K562 (cell line): ENCODE results near the gene ZNF594. TPM values are rescaled to one million over a fixed set of nuclear protein-coding genes. Genes with fewer than 3 reads are reported as not detected.
"Not testable (repeated sequence)": the region's sequence is repeated elsewhere in the genome, so short reads cannot be mapped to it uniquely, and the experiment has no call there.

Experiments used
- ATAC-seq: fragments of 200-7000 bp; cut with Tn5 transposase; 3 replicates; pipeline ENCODE4 v1.9.1; 2020; ENCODE audit warnings: moderate library complexity
- BruUV-seq: library from RNA; stranded (reverse); fragments of 400-500 nt; replicated peaks from 2 replicates; lab custom pipeline; 2021; lab: Mats Ljungman, UMichigan
- CTCF ChIA-PET: fragments of 300-600 bp; formaldehyde crosslinking; extraction: SDS; loops from one replicate; lab custom pipeline; 2021; ENCODE audit warnings: low intra/inter-chr PET ratio; lab: Yijun Ruan, JAX
- POLR2A ChIA-PET: fragments of 300-600, 350-650 bp; sonication (Branson Sonifier 250); formaldehyde crosslinking; extraction: SDS; loops from one replicate; lab custom pipeline; 2021; ENCODE audit warnings: antibody characterized with exemption, inconsistent platforms; lab: Yijun Ruan, JAX
- DNase-seq, 4 experiments: peaks; one replicate each; pipeline versions ENCODE4 v3.0.0 to v3.0.0-alpha.2; 2011 to 2018; ENCODE audit warnings: low spot score in 3 of 4, mixed read lengths in 3 of 4; ENCODE audit errors: extremely low read depth in 1 of 4
- FAIRE-seq: peaks from 2 replicates; lab custom pipeline; 2011; peaks lifted over from hg19 to GRCh38; lab: Jason Lieb, UNC
- H2AFZ ChIP-seq: 2 replicates; pipeline ENCODE4 v1.6.0; 2011; ENCODE audit warnings: low read depth, low read length, control low read depth, inconsistent platforms
- H3K27ac ChIP-seq: fragments of 200-600 bp; 3 replicates; pipeline ENCODE4 v1.8.0; 2011; ENCODE audit warnings: low read depth, mild to moderate bottlenecking, control low read depth, inconsistent platforms, low read length, moderate library complexity, mixed read lengths; ENCODE audit errors: extremely low read depth
- H3K27me3 ChIP-seq, 2 experiments: fragments of 300-600 bp in 1 of 2; 2 replicates in 1 of 2; 3 replicates in 1 of 2; pipeline versions ENCODE4 v1.6.0 to v1.8.0; 2011; ENCODE audit warnings: inconsistent platforms in 2 of 2, low read length in 2 of 2, mild to moderate bottlenecking in 1 of 2, mixed read lengths in 1 of 2, moderate library complexity in 1 of 2; ENCODE audit not compliant: control insufficient read depth in 2 of 2, insufficient read depth in 2 of 2
- H3K36me3 ChIP-seq: fragments of 300-600 bp; 3 replicates; pipeline ENCODE4 v1.8.0; 2011; ENCODE audit warnings: mild to moderate bottlenecking, low read length, inconsistent platforms; ENCODE audit not compliant: control insufficient read depth, insufficient read depth
- H3K4me1 ChIP-seq, 2 experiments: fragments of 200-600 bp in 1 of 2; replicated peaks in 1 of 2; 2 replicates in 1 of 2; 3 replicates in 1 of 2; pipeline versions ENCODE4 v1.5.1 to v1.8.0; 2011; ENCODE audit warnings: inconsistent platforms in 2 of 2, low read length in 2 of 2, mild to moderate bottlenecking in 1 of 2, mixed read lengths in 1 of 2, moderate library complexity in 1 of 2; ENCODE audit not compliant: control insufficient read depth in 2 of 2, insufficient read depth in 2 of 2
- H3K4me2 ChIP-seq: 2 replicates; pipeline ENCODE4 v1.6.1; 2011; ENCODE audit warnings: low read length, control low read depth, inconsistent platforms, mixed read lengths; ENCODE audit not compliant: insufficient read depth
- H3K4me3 ChIP-seq: fragments of 200-600 bp; sonication (generic), shearing (Covaris generic); 2 replicates; pipeline ENCODE4 v1.5.1; 2016; ENCODE audit warnings: control low read depth, inconsistent platforms
- H3K79me2 ChIP-seq: fragments of 200-600 bp; 3 replicates; pipeline ENCODE4 v1.8.0; 2011; ENCODE audit warnings: low read length, inconsistent platforms; ENCODE audit not compliant: control insufficient read depth, insufficient read depth
- H3K9ac ChIP-seq, 2 experiments: 2 replicates each; pipeline versions ENCODE4 v1.6.0 to v1.6.1; 2011; ENCODE audit warnings: low read depth in 2 of 2, low read length in 2 of 2, control low read depth in 1 of 2, inconsistent platforms in 1 of 2, mild to moderate bottlenecking in 1 of 2, mixed read lengths in 1 of 2; ENCODE audit not compliant: insufficient read depth in 1 of 2
- H3K9me1 ChIP-seq: one replicate; pipeline ENCODE4 v1.6.0; 2011; ENCODE audit warnings: inconsistent platforms, mild to moderate bottlenecking, low read length, moderate library complexity; ENCODE audit not compliant: control insufficient read depth, insufficient read depth
- H3K9me3 ChIP-seq: replicated peaks from 2 replicates; pipeline ENCODE4 v1.5.1; 2011; ENCODE audit warnings: low read depth, low read length, inconsistent platforms; ENCODE audit not compliant: control insufficient read depth, insufficient read depth
- H4K20me1 ChIP-seq: replicated peaks from 2 replicates; pipeline ENCODE4 v1.6.1; 2011; ENCODE audit warnings: low read length, inconsistent platforms, mixed read lengths; ENCODE audit not compliant: control insufficient read depth, insufficient read depth
- NRF1 ChIP-seq, 2 experiments: fragments of 450-650 bp; IDR thresholded peaks in 1 of 2; conservative IDR thresholded peaks in 1 of 2; 2 replicates each; pipeline ENCODE4 v1.6.1; 2014; ENCODE audit warnings: mild to moderate bottlenecking in 2 of 2
- WGBS: fragments of 100-300 bp; shearing (Covaris generic); methylation state at CpG from one replicate; pipeline ENCODE4 v1.1.6; 2016; ENCODE audit warnings: low coverage, mixed read lengths; ENCODE audit not compliant: insufficient coverage; ENCODE audit errors: missing lambda C conversion rate; 5-methylcytosine and 5-hydroxymethylcytosine counted together
- in situ Hi-C: fragments of 300-500 bp; cut with MboI; formaldehyde crosslinking; loops from 4 replicates; pipeline ENCODE4 v1.15.0; 2018; ENCODE audit warnings: inconsistent platforms, mixed read lengths
- intact Hi-C: fragments of 100-400 bp; cut with micrococcal nuclease; formaldehyde crosslinking; loops from 2 replicates; pipeline ENCODE4 v1.14.2; 2022
- polyA plus RNA-seq, 8 experiments: library from polyadenylated mRNA; depleted of rRNA in 4 of 8; stranded (reverse) in 5 of 8; unstranded in 3 of 8; fragments of >200 nt; fragmentation: Nextera tagmentation in 2 of 8; fragmentation: Illumina TruSeq in 1 of 8; extraction: Ambion mirVana in 2 of 8; extraction: Trizol in 1 of 8; gene quantifications; 2 replicates each; pipeline versions ENCODE4 v1.2.1 to v1.2.3, GENCODE V29; 2011 to 2014; ENCODE audit warnings: inconsistent platforms in 1 of 8, missing spikeins in 1 of 8
- total RNA-seq, 7 experiments: library from RNA; depleted of rRNA in 6 of 7; stranded (reverse); fragments of >200 nt in 6 of 7; fragmentation: Illumina TruSeq in 2 of 7; extraction: Trizol in 2 of 7; gene quantifications; 2 replicates each; pipeline versions ENCODE4 v1.2.1 to v1.2.3, GENCODE V29; 2011 to 2021; ENCODE audit warnings: low replicate concordance in 1 of 7
- TF ChIP-seq, protein P1 (sequence below): IDR thresholded peaks from 2 replicates; pipeline ENCODE4 v1.6.1; 2011; ENCODE audit not compliant: insufficient read length; ENCODE audit errors: extremely low read depth
- TF ChIP-seq, protein P2 (sequence below): fragments of 250-450 bp; sonication (Bioruptor Pico); IDR thresholded peaks from 2 replicates; pipeline ENCODE4 v1.4.0; 2020
- TF ChIP-seq, protein P3 (sequence below): fragments of 250-450 bp; sonication (Bioruptor Pico); IDR thresholded peaks from 2 replicates; pipeline ENCODE4 v1.8.0; 2021; ENCODE audit warnings: moderate library complexity, mild to moderate bottlenecking, inconsistent platforms

ZNF594 gene
- total and polyA plus RNA-seq, 9 of the 15 experiments (the other 6 are each of a cell fraction or from before 2014, with no cell fraction given): 0.24 to 4.7 (median 2.6) TPM

DNA sequence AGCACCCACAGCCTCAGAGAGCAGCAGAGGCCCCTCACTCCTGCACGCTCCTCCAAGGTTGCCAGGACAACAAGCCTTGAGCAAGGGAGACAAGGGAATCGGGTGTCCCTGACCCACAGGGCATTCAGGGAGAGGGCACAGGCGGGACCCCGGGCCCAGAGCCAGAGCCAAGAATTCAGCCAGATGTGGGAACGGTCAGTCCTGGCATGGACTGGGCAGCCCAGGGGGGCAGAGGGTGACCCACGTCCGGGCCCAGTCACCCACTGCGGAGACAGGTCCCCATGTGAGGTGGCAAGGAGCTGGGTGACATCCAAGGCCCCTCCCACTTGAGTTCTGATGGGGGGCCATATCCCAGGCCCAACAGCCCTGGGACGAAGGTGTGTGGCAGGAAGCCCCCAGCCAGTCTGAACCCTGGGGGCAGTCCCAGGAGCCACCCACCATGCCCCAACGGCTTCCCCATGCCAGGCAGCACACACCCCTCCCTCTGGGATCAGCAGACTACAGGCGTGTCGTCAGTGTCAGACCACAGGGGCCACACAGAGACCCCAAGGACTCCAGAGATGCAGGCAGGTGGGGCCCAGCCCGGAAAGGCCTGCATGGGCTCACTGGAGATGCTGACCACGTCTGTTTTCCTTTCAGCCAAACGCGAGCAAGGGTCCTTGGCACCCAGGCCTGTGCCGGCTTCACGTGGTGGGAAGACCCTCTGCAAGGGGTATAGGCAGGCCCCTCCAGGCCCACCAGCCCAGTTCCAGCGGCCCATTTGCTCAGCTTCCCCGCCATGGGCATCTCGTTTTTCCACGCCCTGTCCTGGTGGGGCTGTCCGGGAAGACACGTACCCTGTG lies 52.8 kb downstream of the ZNF594 start (continued):
- TF ChIP-seq, protein P1, sequence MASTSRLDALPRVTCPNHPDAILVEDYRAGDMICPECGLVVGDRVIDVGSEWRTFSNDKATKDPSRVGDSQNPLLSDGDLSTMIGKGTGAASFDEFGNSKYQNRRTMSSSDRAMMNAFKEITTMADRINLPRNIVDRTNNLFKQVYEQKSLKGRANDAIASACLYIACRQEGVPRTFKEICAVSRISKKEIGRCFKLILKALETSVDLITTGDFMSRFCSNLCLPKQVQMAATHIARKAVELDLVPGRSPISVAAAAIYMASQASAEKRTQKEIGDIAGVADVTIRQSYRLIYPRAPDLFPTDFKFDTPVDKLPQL: no peak
- TF ChIP-seq, protein P2, sequence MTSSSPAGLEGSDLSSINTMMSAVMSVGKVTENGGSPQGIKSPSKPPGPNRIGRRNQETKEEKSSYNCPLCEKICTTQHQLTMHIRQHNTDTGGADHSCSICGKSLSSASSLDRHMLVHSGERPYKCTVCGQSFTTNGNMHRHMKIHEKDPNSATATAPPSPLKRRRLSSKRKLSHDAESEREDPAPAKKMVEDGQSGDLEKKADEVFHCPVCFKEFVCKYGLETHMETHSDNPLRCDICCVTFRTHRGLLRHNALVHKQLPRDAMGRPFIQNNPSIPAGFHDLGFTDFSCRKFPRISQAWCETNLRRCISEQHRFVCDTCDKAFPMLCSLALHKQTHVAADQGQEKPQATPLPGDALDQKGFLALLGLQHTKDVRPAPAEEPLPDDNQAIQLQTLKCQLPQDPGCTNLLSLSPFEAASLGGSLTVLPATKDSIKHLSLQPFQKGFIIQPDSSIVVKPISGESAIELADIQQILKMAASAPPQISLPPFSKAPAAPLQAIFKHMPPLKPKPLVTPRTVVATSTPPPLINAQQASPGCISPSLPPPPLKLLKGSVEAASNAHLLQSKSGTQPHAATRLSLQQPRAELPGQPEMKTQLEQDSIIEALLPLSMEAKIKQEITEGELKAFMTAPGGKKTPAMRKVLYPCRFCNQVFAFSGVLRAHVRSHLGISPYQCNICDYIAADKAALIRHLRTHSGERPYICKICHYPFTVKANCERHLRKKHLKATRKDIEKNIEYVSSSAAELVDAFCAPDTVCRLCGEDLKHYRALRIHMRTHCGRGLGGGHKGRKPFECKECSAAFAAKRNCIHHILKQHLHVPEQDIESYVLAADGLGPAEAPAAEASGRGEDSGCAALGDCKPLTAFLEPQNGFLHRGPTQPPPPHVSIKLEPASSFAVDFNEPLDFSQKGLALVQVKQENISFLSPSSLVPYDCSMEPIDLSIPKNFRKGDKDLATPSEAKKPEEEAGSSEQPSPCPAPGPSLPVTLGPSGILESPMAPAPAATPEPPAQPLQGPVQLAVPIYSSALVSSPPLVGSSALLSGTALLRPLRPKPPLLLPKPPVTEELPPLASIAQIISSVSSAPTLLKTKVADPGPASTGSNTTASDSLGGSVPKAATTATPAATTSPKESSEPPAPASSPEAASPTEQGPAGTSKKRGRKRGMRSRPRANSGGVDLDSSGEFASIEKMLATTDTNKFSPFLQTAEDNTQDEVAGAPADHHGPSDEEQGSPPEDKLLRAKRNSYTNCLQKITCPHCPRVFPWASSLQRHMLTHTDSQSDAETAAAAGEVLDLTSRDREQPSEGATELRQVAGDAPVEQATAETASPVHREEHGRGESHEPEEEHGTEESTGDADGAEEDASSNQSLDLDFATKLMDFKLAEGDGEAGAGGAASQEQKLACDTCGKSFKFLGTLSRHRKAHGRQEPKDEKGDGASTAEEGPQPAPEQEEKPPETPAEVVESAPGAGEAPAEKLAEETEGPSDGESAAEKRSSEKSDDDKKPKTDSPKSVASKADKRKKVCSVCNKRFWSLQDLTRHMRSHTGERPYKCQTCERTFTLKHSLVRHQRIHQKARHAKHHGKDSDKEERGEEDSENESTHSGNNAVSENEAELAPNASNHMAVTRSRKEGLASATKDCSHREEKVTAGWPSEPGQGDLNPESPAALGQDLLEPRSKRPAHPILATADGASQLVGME (CRISPR knock-in tag): no peak
- TF ChIP-seq, protein P3, sequence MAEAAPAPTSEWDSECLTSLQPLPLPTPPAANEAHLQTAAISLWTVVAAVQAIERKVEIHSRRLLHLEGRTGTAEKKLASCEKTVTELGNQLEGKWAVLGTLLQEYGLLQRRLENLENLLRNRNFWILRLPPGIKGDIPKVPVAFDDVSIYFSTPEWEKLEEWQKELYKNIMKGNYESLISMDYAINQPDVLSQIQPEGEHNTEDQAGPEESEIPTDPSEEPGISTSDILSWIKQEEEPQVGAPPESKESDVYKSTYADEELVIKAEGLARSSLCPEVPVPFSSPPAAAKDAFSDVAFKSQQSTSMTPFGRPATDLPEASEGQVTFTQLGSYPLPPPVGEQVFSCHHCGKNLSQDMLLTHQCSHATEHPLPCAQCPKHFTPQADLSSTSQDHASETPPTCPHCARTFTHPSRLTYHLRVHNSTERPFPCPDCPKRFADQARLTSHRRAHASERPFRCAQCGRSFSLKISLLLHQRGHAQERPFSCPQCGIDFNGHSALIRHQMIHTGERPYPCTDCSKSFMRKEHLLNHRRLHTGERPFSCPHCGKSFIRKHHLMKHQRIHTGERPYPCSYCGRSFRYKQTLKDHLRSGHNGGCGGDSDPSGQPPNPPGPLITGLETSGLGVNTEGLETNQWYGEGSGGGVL (CRISPR knock-in tag): no peak
- no peak for TF ChIP-seq NRF1 (conservative IDR thresholded peaks at IDR 0.05 in 1 of 2, IDR thresholded peaks at IDR 0.05 in 1 of 2)

DNA sequence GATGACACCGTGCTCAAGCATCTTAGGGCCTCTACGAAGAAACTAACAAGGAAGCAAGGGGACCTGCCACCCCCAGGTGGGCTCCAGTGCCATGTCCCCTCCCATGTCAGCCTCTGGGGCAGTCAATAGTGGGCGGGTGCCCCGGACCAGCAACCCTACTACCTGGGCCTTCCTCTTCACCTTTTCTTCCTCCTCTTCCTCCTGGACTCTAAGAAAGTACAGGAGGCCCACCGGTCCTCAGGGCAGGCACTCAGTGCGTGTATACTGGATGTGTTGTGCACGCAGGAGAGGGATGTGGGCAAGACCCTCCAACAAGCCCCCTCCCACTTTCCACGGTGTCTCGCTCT lies 53.5 kb downstream of the ZNF594 start:
- FAIRE-seq, BruUV-seq, H3K4me2 ChIP-seq, H3K79me2 ChIP-seq, H3K4me1 ChIP-seq, CTCF ChIA-PET, H3K9me3 ChIP-seq, H4K20me1 ChIP-seq, POLR2A ChIA-PET, DNase-seq, H3K9me1 ChIP-seq, ATAC-seq, H3K4me3 ChIP-seq, H3K27ac ChIP-seq, intact Hi-C loops, in situ Hi-C loops, H3K9ac ChIP-seq, H2AFZ ChIP-seq, H3K36me3 ChIP-seq: not testable (repeated sequence)
- 13% methylated on average over 9 of the region's 9 CpGs for WGBS
- peaks cover 0 to 33% of the 10 kb centered on the region in 2 experiments; a peak in 2 of 5 replicates for H3K27me3 ChIP-seq
